ENCODE measurements around the gene BRD2.

- TF ChIP-seq CTCF (IDR thresholded peaks at IDR 0.05): peak in 3 of 4 experiments; percentile 34 to 65 (median 60)
- TF ChIP-seq POLR2AphosphoS5 (IDR thresholded peaks at IDR 0.05): no peak
- no peak for TF ChIP-seq EP300 (IDR thresholded peaks at IDR 0.05)
- no peak for TF ChIP-seq POLR2A (IDR thresholded peaks at IDR 0.05)
Observed at GRCh38 chr6:32967151-32968091, 973 bp upstream of the BRD2 start.
